ENCODE results near the gene NDUFAF3.

DNA sequence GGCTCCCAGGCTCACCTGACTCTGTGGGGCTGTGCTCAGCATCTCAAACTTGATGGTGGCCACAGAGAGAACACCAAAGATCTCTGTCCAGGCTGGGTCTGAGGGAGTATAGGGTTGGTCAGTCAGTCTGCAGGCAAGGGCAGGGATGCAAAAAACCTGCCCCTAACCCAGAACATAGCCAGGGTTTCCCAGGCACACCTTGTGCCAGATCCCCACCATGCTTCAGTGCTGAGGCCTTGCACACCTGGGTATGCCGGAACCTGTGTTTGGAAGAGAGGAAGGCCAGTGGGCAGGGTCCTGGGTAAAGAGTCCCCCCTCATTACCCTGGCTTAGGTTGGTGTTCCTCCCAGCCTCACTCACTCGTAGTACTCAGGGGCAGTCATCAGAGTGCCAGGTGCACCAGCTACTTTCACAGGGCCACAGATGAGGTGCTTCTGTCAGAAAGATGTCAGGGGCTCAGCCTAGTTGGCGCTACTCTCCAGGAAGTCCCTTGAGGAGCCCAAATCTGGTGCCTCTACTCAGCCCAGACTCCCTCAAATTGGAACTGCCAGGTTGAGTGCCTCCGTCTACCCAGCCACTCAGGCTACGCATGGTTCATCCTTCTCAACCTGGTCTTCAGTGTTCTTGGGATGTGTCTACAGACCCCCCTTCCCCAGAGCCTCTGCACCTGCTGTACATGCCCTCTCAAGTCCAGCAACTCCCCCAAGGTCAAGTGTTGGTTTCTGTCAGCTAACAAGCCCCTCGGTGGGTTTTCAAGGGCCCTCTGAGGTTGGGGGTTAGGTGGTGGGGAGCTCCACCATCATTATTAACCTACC lies 5.3 kb upstream of the NDUFAF3 start:
- TF ChIP-seq, protein P1, sequence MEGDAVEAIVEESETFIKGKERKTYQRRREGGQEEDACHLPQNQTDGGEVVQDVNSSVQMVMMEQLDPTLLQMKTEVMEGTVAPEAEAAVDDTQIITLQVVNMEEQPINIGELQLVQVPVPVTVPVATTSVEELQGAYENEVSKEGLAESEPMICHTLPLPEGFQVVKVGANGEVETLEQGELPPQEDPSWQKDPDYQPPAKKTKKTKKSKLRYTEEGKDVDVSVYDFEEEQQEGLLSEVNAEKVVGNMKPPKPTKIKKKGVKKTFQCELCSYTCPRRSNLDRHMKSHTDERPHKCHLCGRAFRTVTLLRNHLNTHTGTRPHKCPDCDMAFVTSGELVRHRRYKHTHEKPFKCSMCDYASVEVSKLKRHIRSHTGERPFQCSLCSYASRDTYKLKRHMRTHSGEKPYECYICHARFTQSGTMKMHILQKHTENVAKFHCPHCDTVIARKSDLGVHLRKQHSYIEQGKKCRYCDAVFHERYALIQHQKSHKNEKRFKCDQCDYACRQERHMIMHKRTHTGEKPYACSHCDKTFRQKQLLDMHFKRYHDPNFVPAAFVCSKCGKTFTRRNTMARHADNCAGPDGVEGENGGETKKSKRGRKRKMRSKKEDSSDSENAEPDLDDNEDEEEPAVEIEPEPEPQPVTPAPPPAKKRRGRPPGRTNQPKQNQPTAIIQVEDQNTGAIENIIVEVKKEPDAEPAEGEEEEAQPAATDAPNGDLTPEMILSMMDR (IDR thresholded peaks at IDR 0.05; ENCODE audit: insufficient read depth, low read depth, low read length): no peak
- TF ChIP-seq EZH2 (IDR thresholded peaks at IDR 0.05; ENCODE audit: insufficient read depth, low read length): no peak
